Stimulated activated CD4-positive, alpha-beta T cell treated with anti-CD3 and anti-CD28 coated beads, Interleukin-2, amount 100 ng/mL, for 48 hours (primary cell): ENCODE measurements around the gene HTD2.

Experiments
- DNase-seq, 2 donors: peaks; one replicate each; pipeline ENCODE4 v3.0.0-alpha.2; 2020

HTD2 gene

DNA sequence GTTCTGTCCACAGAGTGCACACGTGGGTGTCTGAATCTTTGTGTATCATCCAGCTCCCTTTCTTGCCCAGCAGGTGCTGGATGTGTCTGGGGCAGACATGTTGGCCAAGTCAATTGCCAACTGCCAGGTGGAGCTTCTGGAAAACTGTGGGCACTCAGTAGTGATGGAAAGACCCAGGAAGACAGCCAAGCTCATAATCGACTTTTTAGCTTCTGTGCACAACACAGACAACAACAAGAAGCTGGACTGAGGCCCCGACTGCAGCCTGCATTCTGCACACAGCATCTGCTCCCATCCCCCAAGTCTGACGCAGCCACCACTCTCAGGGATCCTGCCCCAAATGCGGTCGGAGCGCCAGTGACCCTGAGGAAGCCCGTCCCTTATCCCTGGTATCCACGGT, 12.8 kb upstream of the HTD2 start:
- DNase-seq = no peak

DNA sequence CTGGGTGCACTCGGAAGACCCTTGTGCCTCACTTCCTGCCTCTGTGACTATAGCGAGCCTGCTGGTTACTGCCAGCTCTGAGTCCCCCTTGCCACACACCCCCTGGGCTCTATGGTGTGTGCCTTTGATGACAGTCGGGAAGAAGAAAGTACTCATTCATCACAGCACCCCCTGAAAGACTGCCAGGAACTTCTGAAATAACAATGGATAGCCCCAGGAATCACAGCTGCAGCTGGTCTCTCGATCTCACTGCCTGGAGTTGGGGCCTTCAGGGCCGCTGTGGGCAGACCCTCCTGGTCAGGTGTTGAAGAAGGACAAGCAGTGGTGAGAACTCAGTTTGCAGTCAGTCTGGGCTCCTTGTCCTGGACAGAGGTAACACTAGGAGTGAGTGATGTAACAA, 10.1 kb upstream of the HTD2 start:
- no peak for DNase-seq

DNA sequence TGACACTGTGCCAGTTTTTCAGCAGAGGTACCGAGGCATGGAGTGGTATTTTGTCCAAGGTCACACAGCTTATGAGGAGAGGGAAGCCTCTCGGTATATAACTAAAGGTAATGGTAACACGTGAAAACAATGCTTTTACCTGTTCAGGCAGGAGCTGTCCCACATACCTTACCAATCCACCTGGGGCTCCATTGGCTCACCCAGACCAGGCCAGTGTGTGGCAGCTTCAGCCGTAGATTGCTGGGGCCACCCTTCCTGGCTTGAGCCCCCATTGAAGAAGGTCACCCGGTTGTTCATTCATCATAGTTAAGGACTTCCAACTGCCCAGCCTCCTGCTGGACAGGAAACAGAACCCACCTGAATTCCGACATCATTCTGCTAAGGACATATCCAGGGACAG, 9.5 kb upstream of the HTD2 start:
- DNase-seq = no peak

DNA sequence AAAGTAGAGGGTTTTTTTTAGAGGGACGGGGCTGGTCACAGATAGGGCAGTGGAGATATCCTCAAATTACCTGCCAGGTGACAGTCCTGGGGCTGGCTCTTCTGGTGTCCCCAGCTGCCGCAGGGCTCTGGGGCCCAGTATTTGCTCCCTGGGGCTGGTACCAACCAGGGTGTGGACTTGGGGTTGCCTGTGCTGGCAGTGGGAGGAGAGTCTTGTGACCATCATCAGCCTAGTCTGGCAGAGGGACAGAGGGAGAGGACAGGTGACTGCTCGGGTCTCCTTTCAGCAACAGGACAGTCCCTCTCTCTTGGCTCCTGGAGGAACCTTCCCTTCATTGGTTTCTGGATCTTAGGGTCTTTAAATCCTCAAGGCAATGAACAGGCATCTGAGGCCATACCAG, 8.1 kb upstream of the HTD2 start:
- DNase-seq = no peak

DNA sequence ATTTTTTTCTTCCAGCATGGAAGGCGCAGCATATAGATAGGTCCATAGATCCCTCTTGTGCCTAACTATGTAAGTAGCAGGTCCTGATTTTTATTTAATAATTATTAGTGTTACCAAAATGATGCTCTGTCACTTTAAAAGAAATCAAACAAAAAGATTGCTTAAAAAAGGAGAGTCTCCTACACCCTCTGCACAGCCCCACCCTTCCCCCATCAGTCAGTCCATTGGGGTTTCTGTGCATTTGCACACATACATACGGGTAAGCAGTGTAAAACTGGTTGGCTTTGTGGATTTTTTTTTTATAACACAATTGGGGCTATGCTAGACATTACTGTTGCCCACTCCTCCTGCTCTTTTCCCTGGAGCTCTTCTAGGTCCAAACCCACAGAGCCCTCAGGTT, 7.2 kb upstream of the HTD2 start:
- no peak for DNase-seq

DNA sequence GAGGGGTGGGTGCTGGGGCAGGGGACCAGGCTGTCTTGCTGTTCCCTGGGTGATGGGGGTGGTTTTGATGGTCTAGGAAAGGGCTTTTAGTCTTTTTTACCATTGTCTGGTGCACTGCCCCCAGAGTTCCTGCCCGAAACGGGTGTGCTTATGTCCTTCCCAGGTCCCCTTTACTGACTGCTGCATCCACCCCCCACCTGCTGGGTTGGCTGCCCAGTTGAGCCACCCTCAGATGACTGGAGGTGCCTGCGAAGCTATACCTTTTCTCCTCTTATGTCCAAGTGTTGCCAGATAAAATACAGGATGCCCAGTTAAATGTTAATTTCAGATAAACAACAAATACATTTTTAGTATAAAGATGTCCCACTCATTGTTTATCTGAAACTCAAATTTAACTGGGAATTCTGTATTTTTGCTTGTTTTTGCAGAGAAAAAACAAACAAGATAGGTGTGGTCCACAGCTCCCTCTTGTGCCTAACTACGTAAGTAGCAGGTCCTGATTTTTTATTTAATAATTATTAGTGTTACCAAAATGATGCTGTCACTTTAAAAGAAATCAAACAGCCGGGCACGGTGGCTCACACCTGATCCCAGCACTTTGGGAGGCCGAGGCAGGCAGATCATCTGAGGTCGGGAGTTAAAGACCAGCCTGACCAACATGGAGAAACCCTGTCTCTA, 6.3 kb upstream of the HTD2 start:
- no peak for DNase-seq

DNA sequence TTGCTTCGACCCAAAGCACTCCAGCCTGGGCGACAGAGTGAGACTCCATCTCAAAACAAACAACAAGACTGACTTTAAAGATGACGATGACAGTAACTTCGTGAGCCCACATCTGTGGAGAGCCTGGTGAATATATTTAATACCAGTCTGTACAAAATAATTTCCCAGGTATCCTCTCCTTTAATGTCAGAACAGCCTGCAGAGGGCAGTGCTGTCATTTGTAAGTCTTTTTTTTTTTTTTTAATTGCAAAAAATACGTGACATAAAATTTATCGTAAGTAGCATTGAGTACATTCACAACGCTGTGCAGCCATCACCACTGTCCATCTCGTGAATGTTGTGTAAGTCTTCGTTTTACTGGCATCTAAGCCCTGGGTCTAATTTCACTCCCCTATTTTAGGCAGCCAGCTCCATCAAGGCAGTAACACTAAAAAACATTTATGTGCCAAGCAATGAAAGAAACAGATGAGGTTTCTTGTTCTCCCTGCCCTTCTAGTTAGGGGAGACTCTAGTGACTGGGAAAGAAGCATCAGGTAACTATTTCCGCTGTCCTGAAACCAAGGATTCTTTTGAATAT, 1.4 kb downstream of the HTD2 start:
- peak in 1 of 2 donors; percentile 26 for DNase-seq

DNA sequence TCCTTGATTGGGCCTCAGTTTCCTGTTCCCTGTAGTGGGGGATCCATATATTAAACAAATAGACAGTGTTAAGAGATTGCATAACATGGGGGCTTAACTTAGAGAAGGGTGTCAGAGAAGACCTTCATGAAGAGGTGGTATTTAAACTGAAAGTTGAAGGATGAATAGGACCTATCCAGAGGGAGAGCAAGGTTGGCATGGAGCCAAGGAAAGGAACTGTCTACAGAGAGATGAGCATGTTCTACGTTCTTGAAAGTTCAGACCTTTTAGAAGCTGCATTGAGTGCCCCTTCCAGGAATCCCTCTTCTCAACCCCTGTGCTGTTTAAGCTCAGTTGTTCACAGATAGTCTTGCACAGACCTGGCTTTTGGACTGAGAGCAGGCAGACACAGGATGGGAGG, 2.4 kb downstream of the HTD2 start:
- no peak for DNase-seq

DNA sequence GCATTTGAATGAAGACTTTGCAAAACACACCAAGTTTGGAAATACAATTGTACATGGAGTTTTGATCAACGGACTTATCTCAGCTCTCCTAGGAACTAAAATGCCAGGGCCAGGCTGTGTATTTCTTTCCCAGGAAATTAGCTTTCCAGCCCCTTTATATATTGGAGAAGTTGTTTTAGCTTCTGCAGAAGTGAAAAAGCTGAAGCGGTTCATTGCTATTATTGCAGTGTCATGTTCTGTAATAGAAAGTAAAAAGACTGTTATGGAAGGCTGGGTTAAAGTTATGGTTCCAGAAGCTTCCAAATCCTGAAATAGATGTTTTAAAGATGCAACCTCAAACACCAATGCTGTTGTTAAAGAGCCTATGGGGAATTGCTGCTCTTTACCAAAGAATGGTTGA, 11.5 kb downstream of the HTD2 start:
- no peak for DNase-seq

DNA sequence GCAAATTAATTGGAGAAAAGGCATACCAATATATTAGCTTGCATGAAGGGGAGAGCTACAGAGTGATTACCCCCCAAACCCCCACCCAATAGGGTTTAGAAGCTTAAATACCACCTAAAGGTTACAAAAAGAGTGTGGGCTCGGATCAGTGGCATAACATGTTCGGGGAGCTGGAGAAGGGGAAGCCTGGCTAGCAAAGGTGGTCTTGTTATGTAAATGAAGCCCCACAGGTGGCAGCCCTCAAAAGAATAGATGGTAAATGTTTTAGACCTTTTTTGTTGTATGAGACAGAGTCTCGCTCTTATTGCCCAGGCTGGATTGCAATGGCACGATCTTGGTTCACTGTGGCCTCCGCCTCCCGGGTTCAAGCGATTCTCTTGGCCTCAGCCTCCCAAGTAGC, 15.5 kb downstream of the HTD2 start:
- DNase-seq = no peak

DNA sequence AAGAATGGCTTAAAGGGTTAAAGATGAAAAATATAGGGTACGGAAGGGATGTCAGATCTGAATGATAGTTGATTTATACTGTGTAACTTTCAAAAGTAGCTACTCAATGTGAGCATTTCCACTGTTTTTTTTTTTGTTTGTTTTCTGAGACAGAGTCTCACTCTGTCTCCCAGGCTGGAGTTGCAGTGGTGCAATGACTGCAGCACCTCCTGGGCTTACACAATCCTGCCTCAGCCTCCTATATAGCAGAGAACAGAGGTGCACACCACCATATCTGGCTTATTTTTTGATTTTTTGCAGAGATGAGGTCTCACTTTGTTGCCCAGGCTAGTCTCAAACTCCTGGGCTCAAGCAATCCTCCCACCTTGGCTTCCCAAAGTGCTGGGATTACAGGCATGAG, 16.5 kb downstream of the HTD2 start:
- no peak for DNase-seq

DNA sequence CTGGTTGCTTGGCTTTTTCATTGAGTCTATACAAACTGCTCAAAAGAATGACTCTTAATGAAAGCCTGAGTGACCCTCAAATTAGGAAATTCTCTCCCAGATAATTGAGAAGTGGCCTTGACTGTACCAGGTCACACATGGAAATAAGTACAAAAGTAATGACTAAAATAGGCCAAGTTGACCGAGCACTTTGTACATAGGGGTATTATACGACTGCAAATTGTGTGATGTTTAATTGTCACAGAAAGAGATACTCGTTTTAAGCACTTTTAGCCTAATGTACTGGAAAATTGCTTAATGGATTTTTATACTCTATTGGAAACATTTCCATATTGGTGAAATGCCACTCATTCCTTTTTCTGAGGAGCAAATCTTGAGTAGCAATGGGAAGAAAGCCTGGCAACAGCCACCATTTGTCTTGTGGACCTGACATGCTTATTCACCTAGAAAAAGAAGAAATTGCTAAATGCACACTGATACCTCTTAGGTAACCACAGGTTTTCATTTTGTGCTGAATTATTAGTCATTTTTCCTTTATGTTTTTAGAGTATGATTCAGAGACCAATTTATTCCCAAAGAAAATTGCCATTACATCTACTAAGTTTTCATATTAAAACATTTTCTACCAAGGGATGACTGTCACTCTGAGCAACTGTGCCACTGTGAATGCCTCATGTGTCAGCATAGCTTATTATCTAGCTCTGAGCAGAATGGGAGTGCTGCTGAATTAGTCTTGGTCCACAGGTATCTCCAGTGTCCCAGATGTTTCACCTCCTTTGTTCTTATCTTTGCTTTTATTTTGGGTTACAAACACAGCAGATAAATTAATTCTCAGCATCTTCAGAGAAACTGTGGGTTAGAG, 17.4 kb downstream of the HTD2 start:
- DNase-seq = no peak

DNA sequence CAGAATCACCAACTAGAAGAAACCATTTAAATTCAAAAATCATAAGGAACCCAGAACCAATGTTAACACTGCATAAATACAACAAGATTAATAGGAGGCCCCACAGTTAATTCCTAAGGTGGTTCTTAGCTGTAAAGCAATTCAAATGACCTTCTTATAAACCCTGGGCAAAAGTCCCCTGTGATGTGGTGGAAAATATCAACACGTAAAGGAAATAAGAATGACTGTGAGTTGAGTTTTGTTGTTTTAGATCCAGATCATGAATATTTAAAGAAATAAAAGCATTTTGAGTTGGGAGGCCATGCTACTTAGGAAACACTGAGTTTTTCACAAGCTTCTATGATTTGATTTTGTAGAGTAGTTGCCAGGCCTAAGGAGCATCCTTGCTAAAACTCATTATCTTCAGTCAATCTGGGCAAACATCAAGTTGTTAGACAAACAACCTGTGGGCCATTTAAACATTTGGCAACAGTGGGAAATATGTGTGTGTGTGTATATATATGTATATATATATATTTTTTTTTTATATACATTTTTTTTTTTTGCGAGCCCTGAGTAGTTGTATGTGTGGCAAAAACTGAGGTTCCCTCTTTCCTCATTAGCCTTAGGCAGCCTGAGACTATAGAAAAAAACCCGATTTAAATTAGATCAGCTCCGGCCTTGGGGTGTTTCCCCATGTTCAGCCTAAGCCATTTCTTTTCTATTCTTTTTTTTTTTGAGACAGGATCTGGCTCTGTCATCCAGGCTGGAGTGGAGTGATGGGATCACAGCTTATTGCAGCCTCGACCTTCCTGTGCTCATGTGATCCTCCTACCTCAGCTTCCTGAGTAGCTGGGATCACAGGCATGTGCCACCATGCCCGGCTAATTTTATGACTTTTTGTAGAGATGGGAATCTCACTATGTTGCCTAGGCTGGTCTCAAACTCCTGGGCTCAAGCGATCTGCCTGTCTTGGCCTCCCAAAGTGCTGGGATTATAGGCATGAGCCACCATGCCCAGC, 18.4 kb downstream of the HTD2 start:
- DNase-seq = no peak

DNA sequence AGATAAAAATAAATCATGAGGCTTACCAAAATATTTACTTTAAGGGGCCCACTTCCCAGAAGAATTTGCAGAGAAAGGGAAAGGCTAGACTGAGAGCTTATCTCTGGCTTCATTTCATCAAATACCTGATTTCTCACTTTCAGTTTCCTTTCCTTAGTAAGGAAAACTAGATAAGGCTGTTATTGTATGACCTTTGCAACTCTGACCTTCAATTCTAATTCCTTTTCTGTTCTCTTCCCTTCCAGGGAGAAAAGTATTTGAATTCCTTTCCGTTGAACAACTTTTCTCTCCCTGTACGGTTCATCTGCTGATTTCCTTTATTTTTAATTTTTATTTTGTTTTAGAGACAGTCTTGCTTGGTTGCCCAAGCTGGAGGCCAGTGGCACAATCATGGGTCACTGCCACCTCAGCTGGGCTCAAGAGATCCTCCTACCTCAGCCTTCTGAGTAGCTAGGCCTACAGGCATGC, 19.2 kb downstream of the HTD2 start:
- no peak for DNase-seq

DNA sequence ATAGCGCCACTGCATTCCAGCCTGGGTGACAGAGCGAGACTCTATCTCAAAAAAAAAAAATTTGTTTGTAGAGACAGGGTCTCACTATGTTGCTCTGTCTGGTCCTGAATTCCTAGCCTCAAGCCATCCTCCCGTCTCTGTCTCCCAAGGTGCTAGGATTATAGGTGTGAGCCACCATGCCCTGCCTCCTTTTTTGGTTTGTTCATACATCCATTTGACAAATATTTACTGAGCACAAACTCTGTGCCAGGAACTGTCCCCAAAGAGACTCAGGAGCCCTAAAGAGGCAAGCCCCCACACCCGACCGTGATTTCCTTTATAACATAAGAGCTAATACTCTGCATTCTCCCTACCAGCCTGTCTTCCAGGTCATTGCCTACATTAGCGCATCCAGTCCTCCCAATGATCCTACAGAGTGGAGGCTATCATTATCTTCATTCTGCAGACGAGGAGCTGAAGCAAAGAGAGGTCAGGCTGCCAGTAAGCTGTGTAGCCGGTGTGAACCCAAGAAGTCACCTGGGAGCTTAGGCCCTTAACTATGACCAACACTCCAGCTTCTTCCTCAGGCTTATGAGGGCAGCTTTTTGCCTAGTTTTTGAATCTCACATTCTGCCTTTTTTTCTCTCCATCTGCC, 20.1 kb downstream of the HTD2 start:
- DNase-seq = no peak

DNA sequence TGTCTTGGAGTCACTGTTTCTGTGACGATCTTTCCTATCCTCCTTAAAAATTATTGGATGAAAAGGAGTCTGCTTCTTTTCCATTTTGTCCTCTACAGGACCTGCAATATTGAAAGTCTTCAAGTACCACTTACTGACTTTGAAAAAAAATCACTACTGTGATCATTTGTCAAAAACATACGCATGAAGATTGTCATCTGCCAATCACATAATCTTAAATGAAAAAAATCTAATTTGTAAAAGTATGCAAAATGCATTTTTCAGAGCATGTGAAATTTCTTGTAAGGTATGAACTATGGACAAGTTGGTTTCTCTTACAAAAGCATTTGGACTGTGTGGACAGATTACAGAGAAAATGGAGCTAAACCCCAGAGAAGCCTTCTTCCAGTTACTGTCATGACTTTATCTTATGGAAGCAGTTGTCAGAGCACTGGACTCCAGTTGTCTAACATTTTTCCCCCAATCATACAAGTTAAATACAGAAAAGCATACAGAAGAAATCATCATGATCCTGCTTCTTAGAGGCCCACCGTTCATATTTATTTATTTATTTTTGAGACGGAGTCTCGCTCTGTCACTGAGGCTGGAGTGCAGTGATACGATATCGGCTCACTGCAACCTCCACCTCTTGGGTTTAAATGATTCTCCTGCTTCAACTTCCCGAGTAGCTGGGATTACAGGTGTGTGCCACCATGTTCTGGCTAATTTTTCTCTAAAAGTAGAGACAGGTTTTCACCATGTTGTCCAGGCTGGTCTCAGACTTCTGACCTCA, 23.0 kb downstream of the HTD2 start:
- no peak for DNase-seq

DNA sequence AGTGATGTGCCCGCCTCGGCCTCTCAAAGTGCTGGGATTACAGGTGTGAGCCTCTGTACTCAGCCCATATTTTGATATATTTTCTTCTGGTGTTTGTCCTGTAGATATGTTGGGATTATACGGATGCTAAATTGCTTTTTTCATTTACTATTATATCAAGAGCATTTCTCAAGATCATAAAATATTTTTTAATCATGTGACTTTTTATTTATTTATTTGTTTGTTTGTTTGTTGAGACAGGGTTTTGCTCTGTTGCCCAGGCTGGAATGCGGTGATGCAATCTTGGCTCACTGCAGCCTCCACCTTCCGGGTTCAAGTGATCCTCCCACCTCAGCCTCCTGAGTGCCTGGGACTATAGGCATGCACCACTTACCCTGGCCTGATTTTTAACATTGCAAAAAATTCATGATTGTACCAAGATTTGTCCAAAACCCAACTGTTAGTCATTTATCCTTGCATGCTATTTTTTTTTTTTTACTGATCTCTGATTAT, 23.6 kb downstream of the HTD2 start:
- no peak for DNase-seq

DNA sequence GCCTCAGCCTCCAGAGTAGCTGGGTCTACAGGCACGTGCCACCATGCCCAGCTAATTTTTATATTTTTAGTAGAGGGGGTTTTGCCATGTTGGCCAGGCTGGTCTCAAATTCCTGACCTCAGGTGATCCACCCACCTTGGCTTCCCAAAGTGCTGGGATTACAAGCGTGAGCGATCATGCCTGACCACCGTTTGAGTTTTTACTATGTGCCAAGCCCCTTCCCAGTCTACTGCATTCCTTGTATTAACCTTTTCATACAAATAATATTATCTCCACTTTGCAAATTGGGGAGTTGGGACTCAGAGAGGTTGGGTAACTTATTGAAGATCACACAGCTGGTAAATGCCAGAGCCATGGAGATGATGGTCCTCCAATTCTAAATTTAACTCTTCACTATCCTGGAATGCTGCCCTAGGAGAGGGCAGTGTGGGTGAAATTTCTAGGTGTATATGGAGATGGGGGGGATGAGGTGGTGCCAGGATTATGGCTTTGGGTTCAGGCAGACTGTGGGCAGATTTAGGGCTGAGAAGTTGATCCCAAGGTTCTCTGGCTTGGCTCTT, 25.4 kb downstream of the HTD2 start:
- no peak for DNase-seq

DNA sequence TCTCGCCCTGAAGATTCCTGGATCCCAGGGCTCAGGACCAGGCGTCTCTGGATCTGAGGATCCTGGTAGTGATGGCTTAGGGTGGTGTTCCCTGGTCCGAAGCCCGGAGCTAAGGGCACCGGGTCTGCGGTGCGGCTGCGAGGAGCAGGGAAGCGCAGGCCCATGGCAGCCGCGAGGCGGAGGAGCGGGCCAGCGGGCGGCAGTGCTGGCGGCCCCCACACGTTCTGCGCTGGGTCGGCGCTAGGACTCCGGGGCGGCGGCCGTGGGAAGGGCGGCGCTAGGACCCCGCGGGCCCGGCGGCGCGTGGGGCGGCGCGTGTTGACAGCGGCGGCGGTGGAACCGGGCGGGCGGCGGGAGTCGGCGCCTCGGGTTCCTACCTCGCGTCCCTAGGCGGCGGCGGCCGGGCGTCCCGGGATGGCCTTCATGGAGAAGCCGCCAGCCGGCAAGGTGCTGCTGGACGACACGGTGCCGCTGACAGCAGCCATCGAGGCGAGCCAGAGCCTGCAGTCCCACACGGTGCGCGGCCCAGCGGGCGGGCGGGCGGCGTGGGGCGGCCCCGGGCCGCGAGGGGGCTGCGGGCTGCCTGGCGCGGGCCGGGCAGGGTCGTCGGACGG, 26.4 kb downstream of the HTD2 start, which contains the start of gene PXK:
PXK (plus strand) TSS at position 318 of the 614 bp plus-strand sequence; CDS start at position 415, 97 bp downstream.
- DNase-seq = peak; percentile 68 to 80
